Activated gamma-delta T cell treated with anti-CD3 and anti-CD28 coated beads, Interleukin-2, amount 50 U/mL, for 16 hours (primary cell): ENCODE data around the gene ATP8A2.
"Not testable (repeated sequence)": the region's sequence is repeated elsewhere in the genome, so short reads cannot be mapped to it uniquely, and the experiment has no call there.

Source experiments
- DNase-seq: peaks from one replicate; pipeline ENCODE4 v3.0.0-alpha.2; 2020; ENCODE audit warnings: low read depth

The ATP8A2 gene

GRCh38 chr13:25463496-25463895 lies 91.7 kb downstream of the ATP8A2 start:
- DNase-seq = no peak

GRCh38 chr13:25466880-25467279 lies 95.1 kb downstream of the ATP8A2 start:
- no peak for DNase-seq

- DNase-seq = no peak
These were observed 96.8 kb downstream of the ATP8A2 start for GRCh38 chr13:25468325-25469168.

- DNase-seq = no peak
These were observed 97.4 kb downstream of the ATP8A2 start for GRCh38 chr13:25469169-25469525.

GRCh38 chr13:25473864-25474263 lies 102.1 kb downstream of the ATP8A2 start:
- DNase-seq = no peak

GRCh38 chr13:25478186-25478585 lies 106.4 kb downstream of the ATP8A2 start:
- no peak for DNase-seq

GRCh38 chr13:25489238-25489637 lies 117.5 kb downstream of the ATP8A2 start:
- no peak for DNase-seq

GRCh38 chr13:25490236-25490635 lies 118.5 kb downstream of the ATP8A2 start:
- DNase-seq = no peak

GRCh38 chr13:25493931-25494640 lies 122.3 kb downstream of the ATP8A2 start:
- no peak for DNase-seq

GRCh38 chr13:25494698-25495411 lies 123.1 kb downstream of the ATP8A2 start:
- DNase-seq = no peak

GRCh38 chr13:25501231-25501630 lies 129.5 kb downstream of the ATP8A2 start:
- DNase-seq = no peak

GRCh38 chr13:25502031-25502430 lies 130.3 kb downstream of the ATP8A2 start:
- no peak for DNase-seq

GRCh38 chr13:25502551-25502950 lies 130.8 kb downstream of the ATP8A2 start:
- no peak for DNase-seq

- DNase-seq = no peak
These were observed 132.1 kb downstream of the ATP8A2 start for GRCh38 chr13:25503856-25504255.

- DNase-seq = no peak
These were observed 136.1 kb downstream of the ATP8A2 start for GRCh38 chr13:25507841-25508240.

- not testable (repeated sequence) for DNase-seq
These were observed 141.3 kb downstream of the ATP8A2 start for GRCh38 chr13:25513060-25513459.

- DNase-seq = no peak
These were observed 146.7 kb downstream of the ATP8A2 start for GRCh38 chr13:25518441-25518840.

GRCh38 chr13:25525884-25526283 lies 154.1 kb downstream of the ATP8A2 start:
- no peak for DNase-seq

GRCh38 chr13:25528266-25528665 lies 156.5 kb downstream of the ATP8A2 start:
- no peak for DNase-seq

GRCh38 chr13:25529425-25529824 lies 157.7 kb downstream of the ATP8A2 start:
- DNase-seq = no peak

GRCh38 chr13:25538276-25538675 lies 166.5 kb downstream of the ATP8A2 start:
- no peak for DNase-seq

- DNase-seq = no peak
These were observed 169.8 kb downstream of the ATP8A2 start for GRCh38 chr13:25541434-25542123.
